Measurements from ENCODE around the gene MUC20.

DNA sequence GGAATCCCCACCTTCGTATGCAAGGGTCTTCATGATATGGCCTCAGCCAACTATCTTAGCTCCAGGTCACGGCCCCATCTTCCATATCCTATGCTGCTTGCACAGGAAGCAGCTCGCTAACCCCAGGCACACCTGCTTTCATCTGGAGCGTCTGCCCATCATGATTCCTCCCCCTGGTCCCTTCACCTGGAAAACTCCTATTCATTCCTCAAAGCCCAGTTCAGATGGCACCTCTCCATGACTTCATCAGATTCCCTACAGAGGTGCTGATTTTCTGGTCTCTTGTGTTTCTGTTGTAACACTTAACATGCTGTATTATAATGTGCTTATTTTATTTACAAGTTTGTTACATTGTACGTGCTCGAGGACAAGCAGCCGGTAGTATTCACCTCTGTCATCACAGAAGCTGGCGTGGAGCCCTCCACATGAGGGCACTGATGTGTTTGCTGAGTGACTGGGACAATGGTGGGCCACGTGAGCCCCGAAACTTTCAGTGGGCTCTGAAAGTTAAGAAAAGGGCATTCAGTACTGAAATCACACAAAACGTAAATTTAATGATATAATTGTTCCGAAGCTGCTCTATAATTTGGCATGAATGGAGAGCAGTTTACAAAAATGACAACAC, 16.2 kb downstream of the MUC20 start:
- TF ChIP-seq CTCF (IDR thresholded peaks at IDR 0.05) (no peak), ZFX (IDR thresholded peaks at IDR 0.05; ENCODE audit: borderline replicate concordance) (no peak)
